22Rv1 (cell line): Measurements from ENCODE around the gene HBEGF.

Experiments
- H3K27ac ChIP-seq: fragments of 450-650 bp; 2 replicates; pipeline ENCODE4 v1.5.1; 2017
- CTCF ChIP-seq: fragments of 450-650 bp; IDR thresholded peaks from 2 replicates; pipeline ENCODE4 v1.5.1; 2017; ENCODE audit warnings: mild to moderate bottlenecking
- ZFX ChIP-seq: fragments of 450-650 bp; IDR thresholded peaks from 2 replicates; pipeline ENCODE4 v1.6.1; 2017; ENCODE audit warnings: antibody characterized with exemption, borderline replicate concordance

Gene HBEGF

DNA sequence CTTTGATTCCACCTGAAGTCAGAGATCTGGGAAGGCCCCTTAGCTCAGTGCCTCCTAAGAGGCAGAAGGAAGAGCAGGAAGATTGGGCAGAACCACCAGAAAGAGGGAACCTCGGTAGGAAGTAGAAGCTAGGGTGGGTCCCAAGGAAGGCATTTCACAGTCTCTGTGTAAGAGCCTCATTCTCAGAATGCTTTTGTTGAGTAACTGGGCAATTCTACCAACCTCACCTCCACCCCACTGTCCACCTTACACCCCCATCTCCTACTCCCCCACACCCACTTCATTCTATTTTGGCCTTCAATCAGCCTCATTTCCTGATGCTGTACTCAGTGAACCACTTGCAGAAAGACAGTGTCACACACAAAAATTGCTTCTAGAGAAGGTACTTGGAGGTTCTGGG lies 3.5 kb downstream of the HBEGF start:
- no peak for TF ChIP-seq ZFX
- TF ChIP-seq CTCF, result no peak
- H3K27ac ChIP-seq, result no peak overlapping the region

GRCh38 chr5:140342287-140342686 lies 4.1 kb downstream of the HBEGF start:
- no peak overlapping the region for H3K27ac ChIP-seq
- TF ChIP-seq ZFX (no peak), CTCF (no peak)

DNA sequence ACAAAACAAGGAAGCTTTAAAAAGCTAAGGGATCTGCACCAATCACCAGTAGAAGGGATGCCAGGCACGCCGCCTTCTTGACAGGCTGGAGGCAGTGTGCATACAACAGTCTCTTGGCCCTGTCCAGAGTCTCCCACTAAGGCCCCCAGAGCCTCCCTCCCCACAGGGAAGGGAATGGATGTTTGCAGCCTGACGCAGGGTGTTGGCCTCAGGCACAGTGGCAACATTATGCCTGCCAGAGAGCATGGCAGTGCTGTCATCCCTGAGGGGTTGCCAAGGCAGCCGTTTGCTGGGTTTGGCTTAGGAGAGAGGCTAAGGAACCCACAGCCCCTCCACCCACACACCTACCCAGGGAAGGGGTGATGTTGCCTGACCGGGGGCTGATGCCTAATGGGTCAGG lies 4.8 kb downstream of the HBEGF start:
- TF ChIP-seq CTCF (no peak), ZFX (no peak)
- no peak overlapping the region for H3K27ac ChIP-seq

GRCh38 chr5:140340605-140341121 lies 5.7 kb downstream of the HBEGF start:
- no peak overlapping the region for H3K27ac ChIP-seq
- TF ChIP-seq CTCF, result no peak
- no peak for TF ChIP-seq ZFX

DNA sequence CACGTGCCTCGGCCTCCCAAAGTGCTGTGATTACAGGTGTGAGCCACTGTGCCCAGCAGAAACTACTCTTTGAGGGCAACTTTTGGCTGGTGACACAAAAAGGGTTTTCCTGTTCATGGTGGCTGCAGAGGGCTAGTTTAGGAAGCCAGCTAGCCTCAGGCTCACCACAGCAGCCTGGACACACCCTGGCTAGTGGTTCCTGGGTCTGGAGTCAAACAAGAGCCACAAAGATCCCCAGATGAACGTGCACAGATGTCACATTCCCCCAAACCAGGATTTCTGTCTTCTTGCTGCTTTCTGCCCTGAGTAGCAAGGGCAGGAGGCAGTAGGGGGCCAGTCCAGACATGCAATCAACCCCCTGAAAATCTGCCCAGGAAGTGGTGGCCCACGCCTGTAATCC lies 6.8 kb downstream of the HBEGF start:
- H3K27ac ChIP-seq, result no peak overlapping the region
- no peak for TF ChIP-seq CTCF
- TF ChIP-seq ZFX, result no peak

- TF ChIP-seq CTCF (no peak), ZFX (no peak)
- no peak overlapping the region for H3K27ac ChIP-seq
Measured at GRCh38 chr5:140338908-140339307, 7.5 kb downstream of the HBEGF start.

DNA sequence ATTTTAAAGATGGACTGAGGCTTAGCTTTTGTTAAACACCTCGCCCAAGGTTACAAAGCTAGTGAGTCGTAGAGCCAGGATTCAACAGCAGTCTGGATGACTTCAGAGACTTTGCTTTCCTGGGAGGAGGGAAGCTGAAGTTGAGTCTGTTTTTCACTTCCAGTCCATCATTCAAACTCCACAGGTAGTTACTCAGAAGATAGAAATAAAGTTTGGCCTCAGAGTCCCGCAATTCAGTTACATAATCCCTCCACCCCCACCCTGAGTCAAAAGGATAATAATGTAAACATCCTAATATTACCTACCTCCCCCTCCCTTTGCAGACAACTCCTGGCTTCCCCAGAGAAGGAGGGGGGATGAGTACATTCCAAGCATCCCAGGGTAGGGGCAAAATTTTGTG lies 8.1 kb downstream of the HBEGF start:
- no peak for TF ChIP-seq ZFX
- no peak for TF ChIP-seq CTCF
- H3K27ac ChIP-seq, result no peak overlapping the region

GRCh38 chr5:140337880-140338279 lies 8.5 kb downstream of the HBEGF start:
- no peak for TF ChIP-seq ZFX
- TF ChIP-seq CTCF, result no peak
- H3K27ac ChIP-seq, result no peak overlapping the region
